ENCODE measurements around the gene NRXN3.

NRXN3 gene

GRCh38 chr14:79186523-79186922, 1016.4 kb downstream of the NRXN3 start:
- Histone ChIP-seq H3K36me3 (ENCODE audit: control insufficient read depth, insufficient read depth, low read length) (no peaks in the 10 kb centered on the region), H3K27ac (ENCODE audit: low read depth, low read length) (no peak overlapping the region), H3K27me3 (ENCODE audit: control insufficient read depth, insufficient read depth, low read length) (no peaks in the 10 kb centered on the region), H3K9ac (ENCODE audit: low read length) (no peak overlapping the region), H3K4me3 (ENCODE audit: low read length) (no peak overlapping the region), H3K4me1 (ENCODE audit: control insufficient read depth, insufficient read depth, low read length) (no peaks in the 10 kb centered on the region)

- H3K4me1 ChIP-seq (ENCODE audit: control insufficient read depth, insufficient read depth, low read length): no peaks in the 10 kb centered on the region
- H3K4me3 ChIP-seq (ENCODE audit: low read length): no peak overlapping the region
- H3K27ac ChIP-seq (ENCODE audit: low read depth, low read length): no peak overlapping the region
- no peaks in the 10 kb centered on the region for H3K36me3 ChIP-seq (ENCODE audit: control insufficient read depth, insufficient read depth, low read length)
- no peak overlapping the region for H3K9ac ChIP-seq (ENCODE audit: low read length)
- no peaks in the 10 kb centered on the region for H3K27me3 ChIP-seq (ENCODE audit: control insufficient read depth, insufficient read depth, low read length)
These were observed 1023.7 kb downstream of the NRXN3 start for GRCh38 chr14:79193689-79194477.

GRCh38 chr14:79196216-79196615, 1026.0 kb downstream of the NRXN3 start:
- Histone ChIP-seq H3K36me3 (ENCODE audit: control insufficient read depth, insufficient read depth, low read length) (no peaks in the 10 kb centered on the region), H3K4me3 (ENCODE audit: low read length) (no peak overlapping the region), H3K27ac (ENCODE audit: low read depth, low read length) (no peak overlapping the region), H3K4me1 (ENCODE audit: control insufficient read depth, insufficient read depth, low read length) (no peaks in the 10 kb centered on the region), H3K27me3 (ENCODE audit: control insufficient read depth, insufficient read depth, low read length) (no peaks in the 10 kb centered on the region), H3K9ac (ENCODE audit: low read length) (no peak overlapping the region)

GRCh38 chr14:79197516-79197915, 1027.3 kb downstream of the NRXN3 start:
- Histone ChIP-seq H3K27me3 (ENCODE audit: control insufficient read depth, insufficient read depth, low read length) (no peaks in the 10 kb centered on the region), H3K27ac (ENCODE audit: low read depth, low read length) (no peak overlapping the region), H3K9ac (ENCODE audit: low read length) (no peak overlapping the region), H3K4me3 (ENCODE audit: low read length) (no peak overlapping the region), H3K4me1 (ENCODE audit: control insufficient read depth, insufficient read depth, low read length) (no peaks in the 10 kb centered on the region), H3K36me3 (ENCODE audit: control insufficient read depth, insufficient read depth, low read length) (no peaks in the 10 kb centered on the region)

- no peaks in the 10 kb centered on the region for H3K27me3 ChIP-seq (ENCODE audit: control insufficient read depth, insufficient read depth, low read length)
- no peak overlapping the region for H3K9ac ChIP-seq (ENCODE audit: low read length)
- no peak overlapping the region for H3K27ac ChIP-seq (ENCODE audit: low read depth, low read length)
- H3K4me1 ChIP-seq (ENCODE audit: control insufficient read depth, insufficient read depth, low read length): no peaks in the 10 kb centered on the region
- H3K36me3 ChIP-seq (ENCODE audit: control insufficient read depth, insufficient read depth, low read length): no peaks in the 10 kb centered on the region
- H3K4me3 ChIP-seq (ENCODE audit: low read length): no peak overlapping the region
These were observed 1029.0 kb downstream of the NRXN3 start for GRCh38 chr14:79199217-79199616.

GRCh38 chr14:79201564-79202207, 1031.5 kb downstream of the NRXN3 start:
- Histone ChIP-seq H3K4me1 (ENCODE audit: control insufficient read depth, insufficient read depth, low read length) (no peaks in the 10 kb centered on the region), H3K36me3 (ENCODE audit: control insufficient read depth, insufficient read depth, low read length) (no peaks in the 10 kb centered on the region), H3K4me3 (ENCODE audit: low read length) (no peak overlapping the region), H3K27ac (ENCODE audit: low read depth, low read length) (no peak overlapping the region), H3K9ac (ENCODE audit: low read length) (no peak overlapping the region), H3K27me3 (ENCODE audit: control insufficient read depth, insufficient read depth, low read length) (no peaks in the 10 kb centered on the region)

GRCh38 chr14:79204591-79204990, 1034.4 kb downstream of the NRXN3 start:
- Histone ChIP-seq H3K36me3 (ENCODE audit: control insufficient read depth, insufficient read depth, low read length) (no peaks in the 10 kb centered on the region), H3K9ac (ENCODE audit: low read length) (no peak overlapping the region), H3K27ac (ENCODE audit: low read depth, low read length) (no peak overlapping the region), H3K27me3 (ENCODE audit: control insufficient read depth, insufficient read depth, low read length) (no peaks in the 10 kb centered on the region), H3K4me3 (ENCODE audit: low read length) (no peak overlapping the region), H3K4me1 (ENCODE audit: control insufficient read depth, insufficient read depth, low read length) (no peaks in the 10 kb centered on the region)

- Histone ChIP-seq H3K27ac (ENCODE audit: low read depth, low read length) (no peak overlapping the region), H3K4me3 (ENCODE audit: low read length) (no peak overlapping the region), H3K9ac (ENCODE audit: low read length) (no peak overlapping the region), H3K36me3 (ENCODE audit: control insufficient read depth, insufficient read depth, low read length) (no peaks in the 10 kb centered on the region), H3K27me3 (ENCODE audit: control insufficient read depth, insufficient read depth, low read length) (no peaks in the 10 kb centered on the region), H3K4me1 (ENCODE audit: control insufficient read depth, insufficient read depth, low read length) (no peaks in the 10 kb centered on the region)
These were observed 1039.2 kb downstream of the NRXN3 start for GRCh38 chr14:79209418-79209817.

- Histone ChIP-seq H3K27me3 (ENCODE audit: control insufficient read depth, insufficient read depth, low read length) (no peaks in the 10 kb centered on the region), H3K4me1 (ENCODE audit: control insufficient read depth, insufficient read depth, low read length) (no peaks in the 10 kb centered on the region), H3K9ac (ENCODE audit: low read length) (no peak overlapping the region), H3K4me3 (ENCODE audit: low read length) (no peak overlapping the region), H3K36me3 (ENCODE audit: control insufficient read depth, insufficient read depth, low read length) (no peaks in the 10 kb centered on the region), H3K27ac (ENCODE audit: low read depth, low read length) (no peak overlapping the region)
These were observed 1055.6 kb downstream of the NRXN3 start for GRCh38 chr14:79225815-79226214.

GRCh38 chr14:79229383-79229909, 1059.3 kb downstream of the NRXN3 start:
- Histone ChIP-seq H3K27ac (ENCODE audit: low read depth, low read length) (no peak overlapping the region), H3K4me1 (ENCODE audit: control insufficient read depth, insufficient read depth, low read length) (no peaks in the 10 kb centered on the region), H3K9ac (ENCODE audit: low read length) (no peak overlapping the region), H3K27me3 (ENCODE audit: control insufficient read depth, insufficient read depth, low read length) (no peaks in the 10 kb centered on the region), H3K4me3 (ENCODE audit: low read length) (no peak overlapping the region), H3K36me3 (ENCODE audit: control insufficient read depth, insufficient read depth, low read length) (no peaks in the 10 kb centered on the region)

GRCh38 chr14:79242666-79243065, 1072.5 kb downstream of the NRXN3 start:
- Histone ChIP-seq H3K27me3 (ENCODE audit: control insufficient read depth, insufficient read depth, low read length) (no peaks in the 10 kb centered on the region), H3K4me3 (ENCODE audit: low read length) (no peak overlapping the region), H3K27ac (ENCODE audit: low read depth, low read length) (no peak overlapping the region), H3K36me3 (ENCODE audit: control insufficient read depth, insufficient read depth, low read length) (no peaks in the 10 kb centered on the region), H3K9ac (ENCODE audit: low read length) (no peak overlapping the region), H3K4me1 (ENCODE audit: control insufficient read depth, insufficient read depth, low read length) (no peaks in the 10 kb centered on the region)

GRCh38 chr14:79246173-79246572, 1076.0 kb downstream of the NRXN3 start:
- Histone ChIP-seq H3K4me3 (ENCODE audit: low read length) (no peak overlapping the region), H3K27me3 (ENCODE audit: control insufficient read depth, insufficient read depth, low read length) (no peaks in the 10 kb centered on the region), H3K36me3 (ENCODE audit: control insufficient read depth, insufficient read depth, low read length) (no peaks in the 10 kb centered on the region), H3K9ac (ENCODE audit: low read length) (no peak overlapping the region), H3K27ac (ENCODE audit: low read depth, low read length) (no peak overlapping the region), H3K4me1 (ENCODE audit: control insufficient read depth, insufficient read depth, low read length) (no peaks in the 10 kb centered on the region)

GRCh38 chr14:79248126-79248525, 1078.0 kb downstream of the NRXN3 start:
- no peaks in the 10 kb centered on the region for H3K36me3 ChIP-seq (ENCODE audit: control insufficient read depth, insufficient read depth, low read length)
- H3K27me3 ChIP-seq (ENCODE audit: control insufficient read depth, insufficient read depth, low read length): no peaks in the 10 kb centered on the region
- no peak overlapping the region for H3K4me3 ChIP-seq (ENCODE audit: low read length)
- H3K4me1 ChIP-seq (ENCODE audit: control insufficient read depth, insufficient read depth, low read length): no peaks in the 10 kb centered on the region
- H3K27ac ChIP-seq (ENCODE audit: low read depth, low read length): no peak overlapping the region
- H3K9ac ChIP-seq (ENCODE audit: low read length): no peak overlapping the region
